OCI-LY3 (cell line): ENCODE data around the gene C9orf78.

Experiments used
- EZH2phosphoT487 ChIP-seq: fragments of 200-600 bp; shearing (Covaris generic); IDR thresholded peaks from 2 replicates; pipeline ENCODE4 v1.6.1; 2018; ENCODE audit warnings: antibody characterized with exemption, mixed run types, low read depth
- TF ChIP-seq, protein P1 (sequence below): fragments of 200-600, 300-600 bp; sonication (generic); IDR thresholded peaks from 2 replicates; pipeline ENCODE4 v1.5.1; 2014; ENCODE audit warnings: antibody characterized with exemption, low read length, low read depth

GRCh38 chr9:129845373-129845772 is 10.3 kb upstream of the C9orf78 start:
- TF ChIP-seq, protein P1, sequence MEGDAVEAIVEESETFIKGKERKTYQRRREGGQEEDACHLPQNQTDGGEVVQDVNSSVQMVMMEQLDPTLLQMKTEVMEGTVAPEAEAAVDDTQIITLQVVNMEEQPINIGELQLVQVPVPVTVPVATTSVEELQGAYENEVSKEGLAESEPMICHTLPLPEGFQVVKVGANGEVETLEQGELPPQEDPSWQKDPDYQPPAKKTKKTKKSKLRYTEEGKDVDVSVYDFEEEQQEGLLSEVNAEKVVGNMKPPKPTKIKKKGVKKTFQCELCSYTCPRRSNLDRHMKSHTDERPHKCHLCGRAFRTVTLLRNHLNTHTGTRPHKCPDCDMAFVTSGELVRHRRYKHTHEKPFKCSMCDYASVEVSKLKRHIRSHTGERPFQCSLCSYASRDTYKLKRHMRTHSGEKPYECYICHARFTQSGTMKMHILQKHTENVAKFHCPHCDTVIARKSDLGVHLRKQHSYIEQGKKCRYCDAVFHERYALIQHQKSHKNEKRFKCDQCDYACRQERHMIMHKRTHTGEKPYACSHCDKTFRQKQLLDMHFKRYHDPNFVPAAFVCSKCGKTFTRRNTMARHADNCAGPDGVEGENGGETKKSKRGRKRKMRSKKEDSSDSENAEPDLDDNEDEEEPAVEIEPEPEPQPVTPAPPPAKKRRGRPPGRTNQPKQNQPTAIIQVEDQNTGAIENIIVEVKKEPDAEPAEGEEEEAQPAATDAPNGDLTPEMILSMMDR = no peak
- TF ChIP-seq EZH2phosphoT487 = no peak
